HepG2 (cell line): ENCODE data around the gene SPACA6. TPM values are rescaled to one million over a fixed set of nuclear protein-coding genes. Genes with fewer than 3 reads are reported as not detected.
A peak's percentile ranks its signal among the peaks of the same experiment; 100 is the strongest.

Experiments
- EP300 ChIP-seq, 3 experiments: sonication (generic) in 1 of 3; formaldehyde crosslinking in 1 of 3; IDR thresholded peaks; 2 replicates each; pipeline versions ENCODE4 v1.5.1 to v1.6.1; 2011 to 2020; ENCODE audit warnings: low read depth in 2 of 3, low read length in 2 of 3, borderline replicate concordance in 1 of 3, improper control_type of control experiment in 1 of 3, mild to moderate bottlenecking in 1 of 3, missing genetic modification reagents in 1 of 3, moderate library complexity in 1 of 3
- FOXK1 ChIP-seq: sonication (generic); formaldehyde crosslinking; IDR thresholded peaks from 2 replicates; pipeline ENCODE4 v1.4.0; 2020; ENCODE audit warnings: low read depth, missing genetic modification reagents, borderline replicate concordance
- GPN1 ChIP-seq: sonication (generic); formaldehyde crosslinking; IDR thresholded peaks from 2 replicates; pipeline ENCODE4 v1.5.1; 2020; ENCODE audit warnings: missing genetic modification reagents, borderline replicate concordance
- HNF4G ChIP-seq, 2 experiments: sonication (generic) in 1 of 2; formaldehyde crosslinking in 1 of 2; IDR thresholded peaks; 2 replicates each; pipeline versions ENCODE4 v1.4.0 to v1.6.1; 2011 to 2020; ENCODE audit warnings: borderline replicate concordance in 2 of 2, low read depth in 2 of 2, mild to moderate bottlenecking in 2 of 2, low read length in 1 of 2, missing genetic modification reagents in 1 of 2, moderate library complexity in 1 of 2
- IKZF1 ChIP-seq: fragments of 450-650 bp; IDR thresholded peaks from 2 replicates; pipeline ENCODE4 v1.7.1; 2016
- KLF16 ChIP-seq, 2 experiments: sonication (generic) in 1 of 2; formaldehyde crosslinking in 1 of 2; IDR thresholded peaks; 2 replicates each; pipeline versions ENCODE4 v1.6.1 to v1.8.0; 2016 to 2023; ENCODE audit warnings: missing genetic modification reagents in 2 of 2, missing compliant biosample characterization in 1 of 2
- MTA1 ChIP-seq: sonication (generic); formaldehyde crosslinking; IDR thresholded peaks from 2 replicates; pipeline ENCODE4 v1.4.0; 2020; ENCODE audit warnings: missing genetic modification reagents, mild to moderate bottlenecking, borderline replicate concordance
- NFYB ChIP-seq: sonication (generic); formaldehyde crosslinking; IDR thresholded peaks from 2 replicates; pipeline ENCODE4 v1.4.0; 2020; ENCODE audit warnings: missing genetic modification reagents
- PATZ1 ChIP-seq: sonication (generic); formaldehyde crosslinking; IDR thresholded peaks from 2 replicates; pipeline ENCODE4 v1.4.0; 2020; ENCODE audit warnings: missing genetic modification reagents
- POGK ChIP-seq: sonication (generic); formaldehyde crosslinking; conservative IDR thresholded peaks from 2 replicates; pipeline ENCODE4 v1.8.0; 2022; ENCODE audit warnings: mild to moderate bottlenecking, moderate library complexity, missing genetic modification reagents
- RBAK ChIP-seq: sonication (generic); formaldehyde crosslinking; IDR thresholded peaks from 2 replicates; pipeline ENCODE4 v1.5.1; 2020; ENCODE audit warnings: mild to moderate bottlenecking, missing genetic modification reagents
- RFXANK ChIP-seq: IDR thresholded peaks from 2 replicates; pipeline ENCODE4 v1.6.1; 2016
- SAP130 ChIP-seq: IDR thresholded peaks from 2 replicates; pipeline ENCODE4 v1.6.1; 2016; ENCODE audit warnings: low read depth
- TFAP4 ChIP-seq: sonication (generic); IDR thresholded peaks from 2 replicates; pipeline ENCODE4 v1.6.1; 2016; ENCODE audit warnings: low read depth, borderline replicate concordance
- TIGD3 ChIP-seq: sonication (generic); formaldehyde crosslinking; IDR thresholded peaks from 2 replicates; pipeline ENCODE4 v1.5.1; 2020; ENCODE audit warnings: mild to moderate bottlenecking, missing genetic modification reagents, borderline replicate concordance
- TRAFD1 ChIP-seq: sonication (generic); formaldehyde crosslinking; IDR thresholded peaks from 2 replicates; pipeline ENCODE4 v1.5.1; 2020; ENCODE audit warnings: missing genetic modification reagents, mild to moderate bottlenecking, borderline replicate concordance
- ZKSCAN5 ChIP-seq: sonication (generic); formaldehyde crosslinking; IDR thresholded peaks from 2 replicates; pipeline ENCODE4 v1.5.1; 2020; ENCODE audit warnings: mild to moderate bottlenecking, missing genetic modification reagents
- ZNF160 ChIP-seq: sonication (generic); formaldehyde crosslinking; IDR thresholded peaks from 2 replicates; pipeline ENCODE4 v1.8.0; 2022; ENCODE audit warnings: mild to moderate bottlenecking, inconsistent platforms, missing genetic modification reagents
- ZNF264 ChIP-seq: sonication (generic); formaldehyde crosslinking; IDR thresholded peaks from 2 replicates; pipeline ENCODE4 v1.4.0; 2020; ENCODE audit warnings: missing genetic modification reagents
- ZNF562 ChIP-seq: sonication (generic); formaldehyde crosslinking; IDR thresholded peaks from 2 replicates; pipeline ENCODE4 v1.8.0; 2022; ENCODE audit warnings: missing genetic modification reagents, borderline replicate concordance
- ZNF652 ChIP-seq: IDR thresholded peaks from 2 replicates; pipeline ENCODE4 v1.6.1; 2016; ENCODE audit warnings: low read depth, borderline replicate concordance
- ZNF850 ChIP-seq: sonication (generic); formaldehyde crosslinking; conservative IDR thresholded peaks from 2 replicates; pipeline ENCODE4 v1.9.0; 2021; ENCODE audit warnings: mild to moderate bottlenecking, missing genetic modification reagents
- polyA plus RNA-seq, 8 experiments: library from polyadenylated mRNA; depleted of rRNA in 3 of 8; stranded (reverse) in 7 of 8; unstranded in 1 of 8; fragments of >200 nt; fragmentation: Illumina TruSeq in 4 of 8; extraction: Trizol in 4 of 8; gene quantifications; 2 replicates each; pipeline versions ENCODE4 v1.2.1 to v1.2.3, GENCODE V29; 2011 to 2016; ENCODE audit warnings: low read depth in 4 of 8, missing spikeins in 1 of 8, mixed read lengths in 1 of 8; ENCODE audit not compliant: insufficient read depth in 1 of 8
- total RNA-seq, 5 experiments: library from RNA; depleted of rRNA; stranded (reverse); fragments of >200 nt; fragmentation: Illumina TruSeq; extraction: Trizol; gene quantifications; 2 replicates each; pipeline ENCODE4 v1.2.3, GENCODE V29; 2016; ENCODE audit warnings: low read depth in 1 of 5

SPACA6 gene
- total and polyA plus RNA-seq, 2 of the 13 experiments (the other 11 are each of a cell fraction or from before 2014, with no cell fraction given): 1.4 to 2.2 TPM

GRCh38 chr19:51690454-51691073 is 2.6 kb upstream of the SPACA6 start (continued):
- TF ChIP-seq TFAP4: peak; percentile 61; the same call in 1 of the 2 replicates
- TF ChIP-seq RBAK: no peak
- TF ChIP-seq NFYB (CRISPR knock-in tag): no peak
- no peak for TF ChIP-seq IKZF1
- TF ChIP-seq TIGD3 (CRISPR knock-in tag): no peak
- TF ChIP-seq SAP130 (CRISPR knock-in tag): peak; percentile 40
- TF ChIP-seq PATZ1 (CRISPR knock-in tag): peak; percentile 91
- TF ChIP-seq EP300 (IDR thresholded peaks at IDR 0.05; ENCODE audit: low read depth in 2 of 2, low read length in 2 of 2): peak in 1 of 2 experiments; percentile 30; a peak in 1 of 4 replicates
- no peak for TF ChIP-seq EP300 (CRISPR knock-in tag; IDR thresholded peaks at IDR 0.05; ENCODE audit: borderline replicate concordance)
- no peak for TF ChIP-seq MTA1 (CRISPR knock-in tag)
- no peak for TF ChIP-seq ZKSCAN5 (CRISPR knock-in tag)
- no peak for TF ChIP-seq ZNF850 (CRISPR knock-in tag)
- TF ChIP-seq KLF16 (CRISPR knock-in tag; IDR thresholded peaks at IDR 0.05): no peak
- no peak for TF ChIP-seq GPN1 (CRISPR knock-in tag)
- no peak for TF ChIP-seq POGK (CRISPR knock-in tag)
- no peak for TF ChIP-seq TRAFD1 (CRISPR knock-in tag)
- TF ChIP-seq RFXANK (CRISPR knock-in tag): no peak
- TF ChIP-seq HNF4G (IDR thresholded peaks at IDR 0.05; ENCODE audit: borderline replicate concordance, low read depth, low read length): peak; percentile 30; the same call in 1 of the 2 replicates
- no peak for TF ChIP-seq HNF4G (CRISPR knock-in tag; IDR thresholded peaks at IDR 0.05; ENCODE audit: borderline replicate concordance, low read depth)
- TF ChIP-seq ZNF264 (CRISPR knock-in tag): no peak
- TF ChIP-seq FOXK1 (CRISPR knock-in tag): no peak
- no peak for TF ChIP-seq ZNF562 (CRISPR knock-in tag)
- TF ChIP-seq ZNF160 (CRISPR knock-in tag): no peak
- peak; percentile 95 for TF ChIP-seq ZNF652 (CRISPR knock-in tag)
